Mucosa of rectum (tissue), 2 donors: Measurements from ENCODE around the gene PPP1R8.

ENCODE experiments used
- H3K27ac ChIP-seq, 2 donors: one replicate each; pipeline ENCODE4 v1.7.0; 2013; ENCODE audit warnings: inconsistent platforms in 2 of 2, low read depth in 2 of 2, low read length in 2 of 2
- H3K27me3 ChIP-seq, 2 donors: one replicate each; pipeline ENCODE4 v1.7.0; 2013; ENCODE audit warnings: low read length in 2 of 2; ENCODE audit not compliant: control insufficient read depth in 2 of 2, insufficient read depth in 2 of 2
- H3K36me3 ChIP-seq, 2 donors: one replicate each; pipeline ENCODE4 v1.7.0; 2013; ENCODE audit warnings: low read length in 2 of 2; ENCODE audit not compliant: control insufficient read depth in 2 of 2, insufficient read depth in 2 of 2
- H3K4me1 ChIP-seq, 2 donors: one replicate each; pipeline ENCODE4 v1.7.0; 2013; ENCODE audit warnings: low read length in 2 of 2, mild to moderate bottlenecking in 1 of 2; ENCODE audit not compliant: control insufficient read depth in 2 of 2, insufficient read depth in 2 of 2
- H3K4me3 ChIP-seq, 2 donors: one replicate each; pipeline ENCODE4 v1.7.0; 2013; ENCODE audit warnings: low read length in 2 of 2
- H3K9ac ChIP-seq, 2 donors: one replicate each; pipeline ENCODE4 v1.7.0; 2013; ENCODE audit warnings: low read length in 2 of 2, low read depth in 1 of 2, mild to moderate bottlenecking in 1 of 2
- H3K9me3 ChIP-seq, 2 donors: one replicate each; pipeline ENCODE4 v1.7.0; 2013; ENCODE audit warnings: low read length in 2 of 2; ENCODE audit not compliant: control insufficient read depth in 2 of 2
- donor health status: healthy.
- donor health status: Normal muscosa, but diverticular disease.

PPP1R8 gene

GRCh38 chr1:27887215-27888021 lies 56.8 kb downstream of the PPP1R8 start:
- H3K4me1 ChIP-seq: peaks cover 6 to 8% of the 10 kb centered on the region in 2 donors
- H3K27ac ChIP-seq: peak overlapping the region; percentile 51 to 75
- no peaks in the 10 kb centered on the region for H3K9me3 ChIP-seq
- H3K9ac ChIP-seq: peak overlapping the region in 1 of 2 donors; percentile 24
- H3K4me3 ChIP-seq: peak overlapping the region in 1 of 2 donors; percentile 14
- no peaks in the 10 kb centered on the region for H3K27me3 ChIP-seq
- peaks cover 22 to 27% of the 10 kb centered on the region in 2 donors for H3K36me3 ChIP-seq

GRCh38 chr1:27889506-27889905 lies 58.9 kb downstream of the PPP1R8 start:
- H3K9me3 ChIP-seq: no peaks in the 10 kb centered on the region

GRCh38 chr1:27891196-27891889 lies 60.8 kb downstream of the PPP1R8 start:
- no peaks in the 10 kb centered on the region for H3K9me3 ChIP-seq
- H3K9ac ChIP-seq: peak overlapping the region in 1 of 2 donors; percentile 26
- no peak overlapping the region for H3K4me3 ChIP-seq
- H3K4me1 ChIP-seq: peaks cover 5 to 6% of the 10 kb centered on the region in 2 donors
- H3K36me3 ChIP-seq: peaks cover 39 to 52% of the 10 kb centered on the region in 2 donors
- peak overlapping the region; percentile 75 to 78 for H3K27ac ChIP-seq
- H3K27me3 ChIP-seq: no peaks in the 10 kb centered on the region

More at GRCh38 chr1:27889506-27889905, 58.9 kb downstream of the PPP1R8 start:
- Histone ChIP-seq H3K27ac (peak overlapping the region; percentile 26 to 74), H3K27me3 (no peaks in the 10 kb centered on the region), H3K4me1 (peaks cover 5 to 6% of the 10 kb centered on the region in 2 donors), H3K4me3 (no peak overlapping the region), H3K9ac (no peak overlapping the region), H3K36me3 (peaks cover 33 to 40% of the 10 kb centered on the region in 2 donors)

GRCh38 chr1:27894521-27894920 lies 63.9 kb downstream of the PPP1R8 start:
- Histone ChIP-seq H3K9me3 (no peaks in the 10 kb centered on the region), H3K27ac (no peak overlapping the region), H3K9ac (no peak overlapping the region), H3K36me3 (peaks cover 42 to 58% of the 10 kb centered on the region in 2 donors), H3K27me3 (no peaks in the 10 kb centered on the region), H3K4me1 (no peaks in the 10 kb centered on the region), H3K4me3 (no peak overlapping the region)
